HG03469 (cell line): ENCODE results near the gene RNF157.

Experiments used
- ATAC-seq: cut with Tn5 transposase; IDR thresholded peaks from one replicate; pipeline ENCODE4 v1.9.1; 2021; ENCODE audit warnings: mild to moderate bottlenecking, moderate library complexity, moderate number of reproducible peaks; ENCODE audit not compliant: unreplicated experiment

RNF157 gene

GRCh38 chr17:76102944-76103273 lies 137.4 kb downstream of the RNF157 start:
- no peak for ATAC-seq

- ATAC-seq: no peak
These were observed 142.5 kb downstream of the RNF157 start for GRCh38 chr17:76097716-76098295.

DNA sequence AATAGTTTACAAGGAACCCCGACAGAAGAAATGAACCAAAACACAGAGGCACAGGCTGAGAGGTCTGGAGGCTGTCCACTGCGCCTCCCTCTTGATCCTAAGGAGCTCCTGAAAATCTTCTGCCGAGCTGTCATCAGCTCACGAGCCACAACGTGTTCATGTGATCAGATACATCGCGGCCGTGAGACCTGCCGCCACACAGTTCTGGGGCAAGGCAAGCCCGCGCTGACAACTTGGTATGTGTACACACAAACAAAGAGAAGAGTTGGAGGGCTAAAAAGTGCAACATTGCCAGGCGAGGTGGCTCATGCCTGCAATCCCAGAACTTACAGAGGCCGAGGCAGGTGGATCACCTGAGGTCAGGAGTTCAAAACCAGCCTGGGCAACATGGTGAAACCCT lies 144.3 kb downstream of the RNF157 start:
- no peak for ATAC-seq

- ATAC-seq: no peak
These were observed 146.2 kb downstream of the RNF157 start for GRCh38 chr17:76094046-76094445.

DNA sequence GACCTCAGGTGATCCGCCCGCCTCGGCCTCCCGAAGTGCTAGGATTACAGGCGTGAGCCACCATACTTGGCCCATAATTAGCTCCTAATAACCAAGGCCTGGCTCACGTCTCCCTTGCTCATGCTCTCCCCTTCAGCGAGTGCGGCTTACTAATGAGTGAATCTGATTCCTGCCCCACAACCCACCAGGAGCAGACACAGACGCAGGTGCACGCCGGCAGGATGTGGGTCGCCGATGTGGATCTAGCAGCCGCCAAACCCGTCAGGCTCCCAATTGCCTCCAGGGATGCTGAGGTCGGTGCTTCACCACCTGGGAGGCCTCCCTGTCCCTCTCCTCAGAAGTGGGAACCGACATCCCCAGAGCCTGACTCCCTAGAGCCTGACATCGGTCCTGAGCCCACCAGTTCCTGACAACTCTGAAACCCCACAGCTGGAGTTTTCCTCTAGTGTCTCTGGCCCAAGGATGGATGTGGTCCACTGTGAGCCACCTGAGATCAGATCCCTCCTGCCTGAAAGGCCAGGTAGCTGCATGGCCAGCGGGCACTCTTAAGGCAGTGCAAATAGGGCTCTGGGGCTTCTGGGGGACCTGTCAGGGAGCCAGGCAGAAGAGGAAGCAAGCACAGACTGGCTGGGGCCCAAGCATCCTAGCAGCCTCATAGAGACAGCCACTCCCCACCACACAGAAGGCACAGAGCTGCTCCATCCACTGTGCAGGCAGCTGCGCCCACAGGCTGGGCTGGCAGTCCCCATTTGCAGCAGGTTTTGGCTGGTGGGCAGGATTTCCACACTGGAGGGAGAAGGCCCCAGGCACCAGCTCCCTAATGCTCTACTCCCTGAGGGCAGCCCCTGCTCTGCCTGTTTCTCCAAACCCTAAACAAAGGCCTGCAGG lies 147.5 kb downstream of the RNF157 start:
- ATAC-seq: no peak
